Liver (tissue), 9 donors: Measurements from ENCODE around the gene CDH23. TPM values are rescaled to one million over a fixed set of nuclear protein-coding genes. Genes with fewer than 3 reads are reported as not detected.

Experiments used
- DNase-seq: peaks from one replicate; pipeline ENCODE4 v3.0.0-alpha.2; 2017; ENCODE audit warnings: low spot score
- H3K27ac ChIP-seq, 2 donors: one replicate each; pipeline ENCODE4 v1.7.0; 2013; ENCODE audit warnings: inconsistent platforms in 2 of 2, low read length in 2 of 2, control low read depth in 1 of 2, low read depth in 1 of 2, mild to moderate bottlenecking in 1 of 2
- H3K27me3 ChIP-seq, 4 donors: one replicate each; pipeline versions ENCODE4 v1.6.1 to v1.7.0; 2013; ENCODE audit warnings: low read length in 3 of 4, inconsistent platforms in 1 of 4, mild to moderate bottlenecking in 1 of 4, moderate library complexity in 1 of 4; ENCODE audit not compliant: control insufficient read depth in 4 of 4, insufficient read depth in 4 of 4
- H3K36me3 ChIP-seq, 4 donors: one replicate each; pipeline versions ENCODE4 v1.6.1 to v1.7.0; 2013; ENCODE audit warnings: low read length in 3 of 4, mild to moderate bottlenecking in 3 of 4, low read depth in 1 of 4, moderate library complexity in 1 of 4; ENCODE audit not compliant: control insufficient read depth in 4 of 4, insufficient read depth in 3 of 4
- H3K4me1 ChIP-seq, 4 donors: one replicate each; pipeline versions ENCODE4 v1.6.1 to v1.7.0; 2013; ENCODE audit warnings: low read length in 3 of 4, mild to moderate bottlenecking in 3 of 4, moderate library complexity in 1 of 4; ENCODE audit not compliant: control insufficient read depth in 4 of 4, insufficient read depth in 4 of 4
- H3K4me3 ChIP-seq, 3 donors: one replicate each; pipeline versions ENCODE4 v1.6.1 to v1.7.0; 2013; ENCODE audit warnings: low read length in 3 of 3, control low read depth in 1 of 3, low read depth in 1 of 3, mild to moderate bottlenecking in 1 of 3
- H3K9ac ChIP-seq, 2 donors: one replicate each; pipeline ENCODE4 v1.7.0; 2013; ENCODE audit warnings: low read length in 2 of 2, mild to moderate bottlenecking in 2 of 2, moderate library complexity in 2 of 2, control low read depth in 1 of 2, low read depth in 1 of 2
- H3K9me3 ChIP-seq, 4 donors: one replicate each; pipeline versions ENCODE4 v1.6.1 to v1.7.0; 2013; ENCODE audit warnings: low read length in 3 of 4; ENCODE audit not compliant: control insufficient read depth in 4 of 4
- EGR1 ChIP-seq, 2 donors: IDR thresholded peaks; 2 replicates each; pipeline ENCODE4 v1.6.1; 2016 to 2018; ENCODE audit warnings: antibody characterized with exemption in 2 of 2, low read depth in 2 of 2
- FOXA1 ChIP-seq: IDR thresholded peaks from 2 replicates; pipeline ENCODE4 v1.6.1; 2016; ENCODE audit warnings: antibody characterized with exemption
- FOXA2 ChIP-seq: IDR thresholded peaks from 2 replicates; pipeline ENCODE4 v1.6.1; 2016; ENCODE audit warnings: antibody characterized with exemption
- GABPA ChIP-seq, 2 donors: IDR thresholded peaks in 1 of 2; conservative IDR thresholded peaks in 1 of 2; 2 replicates each; pipeline ENCODE4 v1.6.1; 2016; ENCODE audit warnings: antibody characterized with exemption in 2 of 2, mild to moderate bottlenecking in 1 of 2, moderate library complexity in 1 of 2
- HNF4A ChIP-seq, 2 donors: conservative IDR thresholded peaks; 2 replicates each; pipeline ENCODE4 v1.6.1; 2016; ENCODE audit warnings: antibody characterized with exemption in 2 of 2, mild to moderate bottlenecking in 2 of 2
- HNF4G ChIP-seq: IDR thresholded peaks from 2 replicates; pipeline ENCODE4 v1.6.1; 2016; ENCODE audit warnings: antibody characterized with exemption
- JUND ChIP-seq, 2 donors: IDR thresholded peaks; 2 replicates each; pipeline ENCODE4 v1.6.1; 2016; ENCODE audit warnings: antibody characterized with exemption in 2 of 2
- NR2F2 ChIP-seq: IDR thresholded peaks from 2 replicates; pipeline ENCODE4 v1.6.1; 2016; ENCODE audit warnings: antibody characterized with exemption
- RAD21 ChIP-seq, 2 donors: IDR thresholded peaks; 2 replicates each; pipeline ENCODE4 v1.6.1; 2016; ENCODE audit warnings: antibody characterized with exemption in 2 of 2, mild to moderate bottlenecking in 2 of 2
- RXRA ChIP-seq, 2 donors: IDR thresholded peaks; 2 replicates each; pipeline ENCODE4 v1.6.1; 2017 to 2018; ENCODE audit warnings: antibody characterized with exemption in 2 of 2, mild to moderate bottlenecking in 1 of 2
- SP1 ChIP-seq: IDR thresholded peaks from 2 replicates; pipeline ENCODE4 v1.6.1; 2018; ENCODE audit warnings: antibody characterized with exemption, mild to moderate bottlenecking
- TAF1 ChIP-seq: conservative IDR thresholded peaks from 2 replicates; pipeline ENCODE4 v1.6.1; 2016; ENCODE audit warnings: antibody characterized with exemption, mild to moderate bottlenecking
- YY1 ChIP-seq: IDR thresholded peaks from 2 replicates; pipeline ENCODE4 v1.6.1; 2016; ENCODE audit warnings: antibody characterized with exemption, mild to moderate bottlenecking
- WGBS: extraction: QIAGEN DNeasy Blood & Tissue Kit; methylation state at CpG from one replicate; pipeline ENCODE4 v1.1.7; 2013; 5-methylcytosine and 5-hydroxymethylcytosine counted together
- polyA plus RNA-seq, 2 donors: library from polyadenylated mRNA; stranded (reverse) in 1 of 2; unstranded in 1 of 2; fragments of 200-250 nt in 1 of 2; fragments of >200 nt in 1 of 2; fragmentation: Nextera tagmentation in 1 of 2; extraction: Ambion mirVana in 1 of 2; gene quantifications; one replicate each; pipeline versions ENCODE4 v1.2.1 to v1.2.3, GENCODE V29; 2013 to 2015
- total RNA-seq, 2 donors: library from RNA; depleted of rRNA; stranded (reverse); fragments of >200 nt; gene quantifications; one replicate each; pipeline ENCODE4 v1.2.3, GENCODE V29; 2014
- TF ChIP-seq, protein P1 (sequence below): IDR thresholded peaks from 2 replicates; pipeline ENCODE4 v1.6.1; 2016; ENCODE audit warnings: antibody characterized with exemption, mild to moderate bottlenecking
- TF ChIP-seq, protein P2 (sequence below): fragments of 150-350 bp; IDR thresholded peaks from 2 replicates; pipeline ENCODE4 v1.5.1; 2017; ENCODE audit warnings: improper control_type of control experiment, low read depth, low read length; ENCODE audit not compliant: missing input control
- TF ChIP-seq, protein P3 (sequence below): IDR thresholded peaks from 2 replicates; pipeline ENCODE4 v1.6.1; 2016; ENCODE audit warnings: antibody characterized with exemption
- TF ChIP-seq, protein P4 (sequence below): IDR thresholded peaks from 2 replicates; pipeline ENCODE4 v1.6.1; 2016; ENCODE audit warnings: antibody characterized with exemption
- donor health status: healthy.
- donor health status: healthy.
- donor health status: healthy.
- donor health status: healthy.
- donor health status: healthy.

The CDH23 gene
- total and polyA plus RNA-seq, 4 donors, result 1.5 to 4.7 (median 3.4) TPM

DNA sequence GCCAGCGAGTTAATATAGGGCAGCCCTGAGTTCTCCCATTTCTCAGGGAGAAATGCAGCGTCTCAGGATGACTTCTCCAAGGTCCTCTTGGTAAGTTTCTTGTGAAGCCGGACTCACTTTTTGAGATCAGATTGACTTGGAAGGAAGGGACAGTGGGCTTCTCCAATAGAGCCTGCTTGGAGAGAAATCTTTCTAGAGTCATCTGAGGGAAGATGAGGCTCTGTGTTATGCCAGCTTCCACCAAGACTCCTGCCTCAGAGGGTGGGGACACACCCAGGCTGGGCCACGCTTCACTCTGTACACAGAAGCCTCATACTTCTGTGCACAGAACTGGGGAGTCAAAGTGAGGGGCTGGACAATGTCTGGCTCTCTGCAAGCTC lies 317.3 kb downstream of the CDH23 start:
- no peak for DNase-seq
- H3K27ac ChIP-seq, result peak overlapping the region; percentile 64 to 70
- H3K36me3 ChIP-seq, result no peaks in the 10 kb centered on the region
- TF ChIP-seq, protein P1, sequence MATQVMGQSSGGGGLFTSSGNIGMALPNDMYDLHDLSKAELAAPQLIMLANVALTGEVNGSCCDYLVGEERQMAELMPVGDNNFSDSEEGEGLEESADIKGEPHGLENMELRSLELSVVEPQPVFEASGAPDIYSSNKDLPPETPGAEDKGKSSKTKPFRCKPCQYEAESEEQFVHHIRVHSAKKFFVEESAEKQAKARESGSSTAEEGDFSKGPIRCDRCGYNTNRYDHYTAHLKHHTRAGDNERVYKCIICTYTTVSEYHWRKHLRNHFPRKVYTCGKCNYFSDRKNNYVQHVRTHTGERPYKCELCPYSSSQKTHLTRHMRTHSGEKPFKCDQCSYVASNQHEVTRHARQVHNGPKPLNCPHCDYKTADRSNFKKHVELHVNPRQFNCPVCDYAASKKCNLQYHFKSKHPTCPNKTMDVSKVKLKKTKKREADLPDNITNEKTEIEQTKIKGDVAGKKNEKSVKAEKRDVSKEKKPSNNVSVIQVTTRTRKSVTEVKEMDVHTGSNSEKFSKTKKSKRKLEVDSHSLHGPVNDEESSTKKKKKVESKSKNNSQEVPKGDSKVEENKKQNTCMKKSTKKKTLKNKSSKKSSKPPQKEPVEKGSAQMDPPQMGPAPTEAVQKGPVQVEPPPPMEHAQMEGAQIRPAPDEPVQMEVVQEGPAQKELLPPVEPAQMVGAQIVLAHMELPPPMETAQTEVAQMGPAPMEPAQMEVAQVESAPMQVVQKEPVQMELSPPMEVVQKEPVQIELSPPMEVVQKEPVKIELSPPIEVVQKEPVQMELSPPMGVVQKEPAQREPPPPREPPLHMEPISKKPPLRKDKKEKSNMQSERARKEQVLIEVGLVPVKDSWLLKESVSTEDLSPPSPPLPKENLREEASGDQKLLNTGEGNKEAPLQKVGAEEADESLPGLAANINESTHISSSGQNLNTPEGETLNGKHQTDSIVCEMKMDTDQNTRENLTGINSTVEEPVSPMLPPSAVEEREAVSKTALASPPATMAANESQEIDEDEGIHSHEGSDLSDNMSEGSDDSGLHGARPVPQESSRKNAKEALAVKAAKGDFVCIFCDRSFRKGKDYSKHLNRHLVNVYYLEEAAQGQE, result no peak
- TF ChIP-seq TAF1 (no peak), YY1 (no peak), HNF4A (conservative IDR thresholded peaks at IDR 0.05) (no peak), FOXA2 (no peak), RXRA (IDR thresholded peaks at IDR 0.05) (no peak), HNF4G (no peak), NR2F2 (no peak), FOXA1 (no peak), RAD21 (IDR thresholded peaks at IDR 0.05) (no peak), SP1 (no peak)
- TF ChIP-seq, protein P2, sequence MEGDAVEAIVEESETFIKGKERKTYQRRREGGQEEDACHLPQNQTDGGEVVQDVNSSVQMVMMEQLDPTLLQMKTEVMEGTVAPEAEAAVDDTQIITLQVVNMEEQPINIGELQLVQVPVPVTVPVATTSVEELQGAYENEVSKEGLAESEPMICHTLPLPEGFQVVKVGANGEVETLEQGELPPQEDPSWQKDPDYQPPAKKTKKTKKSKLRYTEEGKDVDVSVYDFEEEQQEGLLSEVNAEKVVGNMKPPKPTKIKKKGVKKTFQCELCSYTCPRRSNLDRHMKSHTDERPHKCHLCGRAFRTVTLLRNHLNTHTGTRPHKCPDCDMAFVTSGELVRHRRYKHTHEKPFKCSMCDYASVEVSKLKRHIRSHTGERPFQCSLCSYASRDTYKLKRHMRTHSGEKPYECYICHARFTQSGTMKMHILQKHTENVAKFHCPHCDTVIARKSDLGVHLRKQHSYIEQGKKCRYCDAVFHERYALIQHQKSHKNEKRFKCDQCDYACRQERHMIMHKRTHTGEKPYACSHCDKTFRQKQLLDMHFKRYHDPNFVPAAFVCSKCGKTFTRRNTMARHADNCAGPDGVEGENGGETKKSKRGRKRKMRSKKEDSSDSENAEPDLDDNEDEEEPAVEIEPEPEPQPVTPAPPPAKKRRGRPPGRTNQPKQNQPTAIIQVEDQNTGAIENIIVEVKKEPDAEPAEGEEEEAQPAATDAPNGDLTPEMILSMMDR, result no peak
- TF ChIP-seq, protein P3, sequence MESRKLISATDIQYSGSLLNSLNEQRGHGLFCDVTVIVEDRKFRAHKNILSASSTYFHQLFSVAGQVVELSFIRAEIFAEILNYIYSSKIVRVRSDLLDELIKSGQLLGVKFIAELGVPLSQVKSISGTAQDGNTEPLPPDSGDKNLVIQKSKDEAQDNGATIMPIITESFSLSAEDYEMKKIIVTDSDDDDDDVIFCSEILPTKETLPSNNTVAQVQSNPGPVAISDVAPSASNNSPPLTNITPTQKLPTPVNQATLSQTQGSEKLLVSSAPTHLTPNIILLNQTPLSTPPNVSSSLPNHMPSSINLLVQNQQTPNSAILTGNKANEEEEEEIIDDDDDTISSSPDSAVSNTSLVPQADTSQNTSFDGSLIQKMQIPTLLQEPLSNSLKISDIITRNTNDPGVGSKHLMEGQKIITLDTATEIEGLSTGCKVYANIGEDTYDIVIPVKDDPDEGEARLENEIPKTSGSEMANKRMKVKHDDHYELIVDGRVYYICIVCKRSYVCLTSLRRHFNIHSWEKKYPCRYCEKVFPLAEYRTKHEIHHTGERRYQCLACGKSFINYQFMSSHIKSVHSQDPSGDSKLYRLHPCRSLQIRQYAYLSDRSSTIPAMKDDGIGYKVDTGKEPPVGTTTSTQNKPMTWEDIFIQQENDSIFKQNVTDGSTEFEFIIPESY, result no peak
- TF ChIP-seq, protein P4, sequence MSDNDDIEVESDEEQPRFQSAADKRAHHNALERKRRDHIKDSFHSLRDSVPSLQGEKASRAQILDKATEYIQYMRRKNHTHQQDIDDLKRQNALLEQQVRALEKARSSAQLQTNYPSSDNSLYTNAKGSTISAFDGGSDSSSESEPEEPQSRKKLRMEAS, result no peak
- no peak overlapping the region for H3K4me3 ChIP-seq
- 81% methylated on average over 4 of the region's 4 CpGs for WGBS
- H3K9me3 ChIP-seq, result no peaks in the 10 kb centered on the region
- peaks cover 0 to 4% (median under 1%) of the 10 kb centered on the region in 4 donors for H3K4me1 ChIP-seq
- no peaks in the 10 kb centered on the region for H3K27me3 ChIP-seq
- H3K9ac ChIP-seq, result no peak overlapping the region

DNA sequence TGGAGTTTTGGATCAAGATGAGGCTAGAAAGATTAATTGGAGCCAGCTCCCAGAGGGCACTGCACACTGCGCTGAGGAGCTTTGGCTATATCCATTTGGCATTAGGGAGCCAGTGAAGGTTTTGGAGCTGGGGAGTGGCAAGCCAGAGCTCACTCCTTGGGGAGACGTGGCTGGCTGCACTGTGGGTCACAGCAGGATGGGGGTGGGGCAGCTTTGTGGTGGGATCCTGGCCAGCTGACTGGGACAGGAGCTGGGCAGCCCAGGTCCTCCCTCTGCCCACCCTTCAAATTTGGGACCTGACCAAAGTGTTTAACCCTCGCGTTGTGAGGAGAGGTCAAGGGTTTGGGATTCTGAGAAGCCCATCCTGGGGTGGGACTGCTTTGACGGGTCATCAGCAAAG lies 317.9 kb downstream of the CDH23 start:
- peak overlapping the region in 1 of 2 donors; percentile 64 for H3K27ac ChIP-seq
- no peak for DNase-seq
- H3K36me3 ChIP-seq, result no peaks in the 10 kb centered on the region
- no peaks in the 10 kb centered on the region for H3K27me3 ChIP-seq
- H3K9me3 ChIP-seq, result no peaks in the 10 kb centered on the region
- peaks cover 0 to 2% (median 0%) of the 10 kb centered on the region in 4 donors for H3K4me1 ChIP-seq
- H3K4me3 ChIP-seq, result no peak overlapping the region
- WGBS, result 76% methylated on average over 5 of the region's 5 CpGs
- H3K9ac ChIP-seq, result no peak overlapping the region
- TF ChIP-seq SP1 (no peak), FOXA1 (no peak), JUND (IDR thresholded peaks at IDR 0.05) (no peak), RXRA (IDR thresholded peaks at IDR 0.05) (no peak), EGR1 (IDR thresholded peaks at IDR 0.05; ENCODE audit: low read depth in 2 of 2) (no peak), FOXA2 (no peak), GABPA (IDR thresholded peaks at IDR 0.05 in 1 of 2, conservative IDR thresholded peaks at IDR 0.05 in 1 of 2) (no peak)
- TF ChIP-seq, protein P3, result no peak
- TF ChIP-seq, protein P2, result no peak
